ENCODE results near the gene CASP8. TPM values are rescaled to one million over a fixed set of nuclear protein-coding genes. Genes with fewer than 3 reads are reported as not detected.

CASP8 gene
- total and polyA plus RNA-seq, 2 experiments from 2014 or later, result 17.1 to 24.4 TPM

GRCh38 chr2:201257381-201257955, 2.9 kb upstream of the CASP8 start:
- peak overlapping the region; percentile 86 for H3K4me2 ChIP-seq
- no peaks in the 10 kb centered on the region for H3K36me3 ChIP-seq (replicated peaks; ENCODE audit: insufficient read depth, low read depth)
- no peaks in the 10 kb centered on the region for H3K9me3 ChIP-seq (ENCODE audit: low read depth)
- H3K27me3 ChIP-seq, result no peaks in the 10 kb centered on the region
- WGBS (ENCODE audit: low lambda C conversion rate, missing lambda C conversion rate), result 33% methylated on average over 12 of the region's 12 CpGs
- DNase-seq (ENCODE audit: low spot score), result peak; percentile 46
- no peaks in the 10 kb centered on the region for H4K20me1 ChIP-seq (ENCODE audit: insufficient read depth, poor library complexity, severe bottlenecking)
- H3K9me2 ChIP-seq (replicated peaks; ENCODE audit: insufficient read depth), result no peaks in the 10 kb centered on the region
- peak overlapping the region; percentile 44 for H3K4me3 ChIP-seq
- TF ChIP-seq EZH2 (IDR thresholded peaks at IDR 0.05; ENCODE audit: borderline replicate concordance) (no peak), EZH2phosphoT487 (IDR thresholded peaks at IDR 0.05; ENCODE audit: low read depth, severe bottlenecking, unreplicated experiment) (no peak), CTCF (IDR thresholded peaks at IDR 0.05; ENCODE audit: poor library complexity) (no peak)
- H3K27ac ChIP-seq, result peak overlapping the region; percentile 94
- H2AFZ ChIP-seq, result peak overlapping the region; percentile 78
- peaks cover 30% of the 10 kb centered on the region for H3K79me2 ChIP-seq
- peaks cover 16% of the 10 kb centered on the region for H3K4me1 ChIP-seq (ENCODE audit: insufficient read depth)

GRCh38 chr2:201257956-201258665, 2.2 kb upstream of the CASP8 start:
- Histone ChIP-seq H4K20me1 (ENCODE audit: insufficient read depth, poor library complexity, severe bottlenecking) (no peaks in the 10 kb centered on the region), H2AFZ (peak overlapping the region; percentile 78), H3K9me2 (replicated peaks; ENCODE audit: insufficient read depth) (no peaks in the 10 kb centered on the region), H3K4me3 (peak overlapping the region; percentile 44), H3K4me1 (ENCODE audit: insufficient read depth) (peaks cover 16% of the 10 kb centered on the region), H3K9me3 (ENCODE audit: low read depth) (no peaks in the 10 kb centered on the region), H3K79me2 (peaks cover 37% of the 10 kb centered on the region), H3K27me3 (no peaks in the 10 kb centered on the region), H3K36me3 (replicated peaks; ENCODE audit: insufficient read depth, low read depth) (no peaks in the 10 kb centered on the region), H3K4me2 (peak overlapping the region; percentile 86), H3K27ac (peak overlapping the region; percentile 94)
- DNase-seq (ENCODE audit: low spot score), result peak; percentile 75
- TF ChIP-seq CTCF (IDR thresholded peaks at IDR 0.05; ENCODE audit: poor library complexity) (no peak), EZH2 (IDR thresholded peaks at IDR 0.05; ENCODE audit: borderline replicate concordance) (no peak), EZH2phosphoT487 (IDR thresholded peaks at IDR 0.05; ENCODE audit: low read depth, severe bottlenecking, unreplicated experiment) (no peak)
- WGBS (ENCODE audit: low lambda C conversion rate, missing lambda C conversion rate), result 3% methylated on average over 9 of the region's 10 CpGs

GRCh38 chr2:201258666-201259615, 1.4 kb upstream of the CASP8 start:
- H3K36me3 ChIP-seq (replicated peaks; ENCODE audit: insufficient read depth, low read depth), result no peaks in the 10 kb centered on the region
- peak overlapping the region; percentile 78 for H2AFZ ChIP-seq
- H3K4me2 ChIP-seq, result peak overlapping the region; percentile 86
- H3K4me1 ChIP-seq (ENCODE audit: insufficient read depth), result peaks cover 16% of the 10 kb centered on the region
- no peaks in the 10 kb centered on the region for H3K9me3 ChIP-seq (ENCODE audit: low read depth)
- 36% methylated on average over 15 of the region's 15 CpGs for WGBS (ENCODE audit: low lambda C conversion rate, missing lambda C conversion rate)
- no peaks in the 10 kb centered on the region for H3K9me2 ChIP-seq (replicated peaks; ENCODE audit: insufficient read depth)
- DNase-seq (ENCODE audit: low spot score), result no peak
- no peaks in the 10 kb centered on the region for H4K20me1 ChIP-seq (ENCODE audit: insufficient read depth, poor library complexity, severe bottlenecking)
- TF ChIP-seq EZH2phosphoT487 (IDR thresholded peaks at IDR 0.05; ENCODE audit: low read depth, severe bottlenecking, unreplicated experiment), result no peak
- TF ChIP-seq CTCF (IDR thresholded peaks at IDR 0.05; ENCODE audit: poor library complexity), result no peak
- TF ChIP-seq EZH2 (IDR thresholded peaks at IDR 0.05; ENCODE audit: borderline replicate concordance), result no peak
- H3K79me2 ChIP-seq, result peaks cover 45% of the 10 kb centered on the region
- H3K4me3 ChIP-seq, result peak overlapping the region; percentile 44
- peak overlapping the region; percentile 94 for H3K27ac ChIP-seq
- no peaks in the 10 kb centered on the region for H3K27me3 ChIP-seq

All from hepatocyte (in vitro differentiated cells).